GM12878 (cell line): ENCODE results near the gene B9D1. TPM values are rescaled to one million over a fixed set of nuclear protein-coding genes. Genes with fewer than 3 reads are reported as not detected.

Experiments
- CHD1 ChIP-seq: IDR thresholded peaks from 2 replicates; pipeline ENCODE4 v1.6.1; 2012; ENCODE audit warnings: low read depth, low read length, improper control_type of control experiment
- NBN ChIP-seq: fragments of 450-650 bp; IDR thresholded peaks from 2 replicates; pipeline ENCODE4 v1.6.1; 2016
- NFIC ChIP-seq: IDR thresholded peaks from 2 replicates; pipeline ENCODE4 v1.6.1; 2012; ENCODE audit warnings: low read depth, mild to moderate bottlenecking, inconsistent platforms, low read length, moderate library complexity
- polyA plus RNA-seq, 11 experiments: library from polyadenylated mRNA; depleted of rRNA in 4 of 11; unstranded in 6 of 11; stranded (reverse) in 5 of 11; fragments of >200 nt; fragmentation: Nextera tagmentation in 4 of 11; fragmentation: Illumina TruSeq in 1 of 11; extraction: Ambion mirVana in 4 of 11; extraction: Trizol in 1 of 11; gene quantifications; 1 replicate in 1 of 11; 2 replicates in 10 of 11; pipeline versions ENCODE4 v1.2.1 to v1.2.3, GENCODE V29; 2011 to 2016; ENCODE audit warnings: inconsistent platforms in 2 of 11, missing spikeins in 2 of 11, low read depth in 1 of 11
- total RNA-seq, 4 experiments: library from RNA; depleted of rRNA in 3 of 4; stranded (reverse); fragments of >200 nt in 3 of 4; fragmentation: Illumina TruSeq in 1 of 4; extraction: Trizol in 1 of 4; gene quantifications; 2 replicates each; pipeline versions ENCODE4 v1.2.1 to v1.2.3, GENCODE V29; 2013 to 2021
- TF ChIP-seq, protein P1 (sequence below): IDR thresholded peaks from 2 replicates; pipeline ENCODE4 v1.6.1; 2012; ENCODE audit warnings: mild to moderate bottlenecking, low read depth, low read length
- TF ChIP-seq, protein P2 (sequence below): fragments of 450-650 bp; IDR thresholded peaks from 2 replicates; pipeline ENCODE4 v1.6.1; 2017; ENCODE audit warnings: mild to moderate bottlenecking, moderate library complexity
- TF ChIP-seq, protein P3 (sequence below): IDR thresholded peaks from 2 replicates; pipeline ENCODE4 v1.6.1; 2012; ENCODE audit warnings: low read depth, low read length, improper control_type of control experiment
- TF ChIP-seq, protein P4 (sequence below): fragments of 450-650 bp; IDR thresholded peaks from 2 replicates; pipeline ENCODE4 v1.6.1; 2018; ENCODE audit warnings: mild to moderate bottlenecking, low read depth, moderate library complexity; ENCODE audit not compliant: partially characterized antibody

B9D1 gene
- total and polyA plus RNA-seq, 10 of the 15 experiments (the other 5 are each of a cell fraction or from before 2014, with no cell fraction given): 5.9 to 18.3 (median 9.8) TPM

DNA sequence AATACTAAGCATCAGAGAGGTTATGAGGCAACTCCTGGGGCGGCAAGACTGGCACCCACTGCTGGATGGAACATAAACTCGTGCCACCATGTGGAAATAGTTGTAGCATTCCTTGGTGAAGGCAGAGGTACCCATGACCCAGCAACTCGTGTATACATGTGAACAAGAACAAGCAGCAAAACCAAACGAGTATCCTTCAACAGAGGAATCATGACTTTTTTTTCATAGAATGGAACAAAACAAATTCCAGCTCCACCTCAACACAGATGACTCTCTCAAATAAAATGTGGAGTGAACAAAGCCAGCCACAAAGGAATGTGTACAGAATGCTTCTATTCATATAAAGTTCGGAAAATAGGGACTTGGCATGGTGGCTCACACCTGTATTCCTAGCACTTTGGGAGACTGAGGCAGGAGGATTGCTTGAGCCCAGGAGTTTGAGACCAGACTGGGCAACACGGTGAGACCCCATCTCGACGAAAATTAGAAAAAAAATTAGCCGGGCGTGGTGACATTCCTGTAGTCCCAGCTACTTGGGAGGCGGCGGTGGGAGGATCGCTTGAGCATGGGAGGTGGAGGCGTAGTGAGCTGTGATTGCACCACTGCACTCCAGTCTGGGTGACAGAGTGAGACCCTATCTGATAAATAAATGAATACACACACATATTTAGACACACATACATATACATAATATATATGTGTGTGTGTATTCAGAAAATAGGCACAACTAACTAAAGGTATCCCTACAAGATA, 35.3 kb downstream of the B9D1 start (continued):
- TF ChIP-seq, protein P1, sequence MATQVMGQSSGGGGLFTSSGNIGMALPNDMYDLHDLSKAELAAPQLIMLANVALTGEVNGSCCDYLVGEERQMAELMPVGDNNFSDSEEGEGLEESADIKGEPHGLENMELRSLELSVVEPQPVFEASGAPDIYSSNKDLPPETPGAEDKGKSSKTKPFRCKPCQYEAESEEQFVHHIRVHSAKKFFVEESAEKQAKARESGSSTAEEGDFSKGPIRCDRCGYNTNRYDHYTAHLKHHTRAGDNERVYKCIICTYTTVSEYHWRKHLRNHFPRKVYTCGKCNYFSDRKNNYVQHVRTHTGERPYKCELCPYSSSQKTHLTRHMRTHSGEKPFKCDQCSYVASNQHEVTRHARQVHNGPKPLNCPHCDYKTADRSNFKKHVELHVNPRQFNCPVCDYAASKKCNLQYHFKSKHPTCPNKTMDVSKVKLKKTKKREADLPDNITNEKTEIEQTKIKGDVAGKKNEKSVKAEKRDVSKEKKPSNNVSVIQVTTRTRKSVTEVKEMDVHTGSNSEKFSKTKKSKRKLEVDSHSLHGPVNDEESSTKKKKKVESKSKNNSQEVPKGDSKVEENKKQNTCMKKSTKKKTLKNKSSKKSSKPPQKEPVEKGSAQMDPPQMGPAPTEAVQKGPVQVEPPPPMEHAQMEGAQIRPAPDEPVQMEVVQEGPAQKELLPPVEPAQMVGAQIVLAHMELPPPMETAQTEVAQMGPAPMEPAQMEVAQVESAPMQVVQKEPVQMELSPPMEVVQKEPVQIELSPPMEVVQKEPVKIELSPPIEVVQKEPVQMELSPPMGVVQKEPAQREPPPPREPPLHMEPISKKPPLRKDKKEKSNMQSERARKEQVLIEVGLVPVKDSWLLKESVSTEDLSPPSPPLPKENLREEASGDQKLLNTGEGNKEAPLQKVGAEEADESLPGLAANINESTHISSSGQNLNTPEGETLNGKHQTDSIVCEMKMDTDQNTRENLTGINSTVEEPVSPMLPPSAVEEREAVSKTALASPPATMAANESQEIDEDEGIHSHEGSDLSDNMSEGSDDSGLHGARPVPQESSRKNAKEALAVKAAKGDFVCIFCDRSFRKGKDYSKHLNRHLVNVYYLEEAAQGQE: no peak
- TF ChIP-seq NBN (no peak), CHD1 (no peak), NFIC (no peak)
- TF ChIP-seq, protein P2, sequence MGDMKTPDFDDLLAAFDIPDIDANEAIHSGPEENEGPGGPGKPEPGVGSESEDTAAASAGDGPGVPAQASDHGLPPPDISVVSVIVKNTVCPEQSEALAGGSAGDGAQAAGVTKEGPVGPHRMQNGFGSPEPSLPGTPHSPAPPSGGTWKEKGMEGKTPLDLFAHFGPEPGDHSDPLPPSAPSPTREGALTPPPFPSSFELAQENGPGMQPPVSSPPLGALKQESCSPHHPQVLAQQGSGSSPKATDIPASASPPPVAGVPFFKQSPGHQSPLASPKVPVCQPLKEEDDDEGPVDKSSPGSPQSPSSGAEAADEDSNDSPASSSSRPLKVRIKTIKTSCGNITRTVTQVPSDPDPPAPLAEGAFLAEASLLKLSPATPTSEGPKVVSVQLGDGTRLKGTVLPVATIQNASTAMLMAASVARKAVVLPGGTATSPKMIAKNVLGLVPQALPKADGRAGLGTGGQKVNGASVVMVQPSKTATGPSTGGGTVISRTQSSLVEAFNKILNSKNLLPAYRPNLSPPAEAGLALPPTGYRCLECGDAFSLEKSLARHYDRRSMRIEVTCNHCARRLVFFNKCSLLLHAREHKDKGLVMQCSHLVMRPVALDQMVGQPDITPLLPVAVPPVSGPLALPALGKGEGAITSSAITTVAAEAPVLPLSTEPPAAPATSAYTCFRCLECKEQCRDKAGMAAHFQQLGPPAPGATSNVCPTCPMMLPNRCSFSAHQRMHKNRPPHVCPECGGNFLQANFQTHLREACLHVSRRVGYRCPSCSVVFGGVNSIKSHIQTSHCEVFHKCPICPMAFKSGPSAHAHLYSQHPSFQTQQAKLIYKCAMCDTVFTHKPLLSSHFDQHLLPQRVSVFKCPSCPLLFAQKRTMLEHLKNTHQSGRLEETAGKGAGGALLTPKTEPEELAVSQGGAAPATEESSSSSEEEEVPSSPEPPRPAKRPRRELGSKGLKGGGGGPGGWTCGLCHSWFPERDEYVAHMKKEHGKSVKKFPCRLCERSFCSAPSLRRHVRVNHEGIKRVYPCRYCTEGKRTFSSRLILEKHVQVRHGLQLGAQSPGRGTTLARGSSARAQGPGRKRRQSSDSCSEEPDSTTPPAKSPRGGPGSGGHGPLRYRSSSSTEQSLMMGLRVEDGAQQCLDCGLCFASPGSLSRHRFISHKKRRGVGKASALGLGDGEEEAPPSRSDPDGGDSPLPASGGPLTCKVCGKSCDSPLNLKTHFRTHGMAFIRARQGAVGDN: no peak
- TF ChIP-seq, protein P3, sequence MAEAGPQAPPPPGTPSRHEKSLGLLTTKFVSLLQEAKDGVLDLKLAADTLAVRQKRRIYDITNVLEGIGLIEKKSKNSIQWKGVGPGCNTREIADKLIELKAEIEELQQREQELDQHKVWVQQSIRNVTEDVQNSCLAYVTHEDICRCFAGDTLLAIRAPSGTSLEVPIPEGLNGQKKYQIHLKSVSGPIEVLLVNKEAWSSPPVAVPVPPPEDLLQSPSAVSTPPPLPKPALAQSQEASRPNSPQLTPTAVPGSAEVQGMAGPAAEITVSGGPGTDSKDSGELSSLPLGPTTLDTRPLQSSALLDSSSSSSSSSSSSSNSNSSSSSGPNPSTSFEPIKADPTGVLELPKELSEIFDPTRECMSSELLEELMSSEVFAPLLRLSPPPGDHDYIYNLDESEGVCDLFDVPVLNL: no peak
- TF ChIP-seq, protein P4, sequence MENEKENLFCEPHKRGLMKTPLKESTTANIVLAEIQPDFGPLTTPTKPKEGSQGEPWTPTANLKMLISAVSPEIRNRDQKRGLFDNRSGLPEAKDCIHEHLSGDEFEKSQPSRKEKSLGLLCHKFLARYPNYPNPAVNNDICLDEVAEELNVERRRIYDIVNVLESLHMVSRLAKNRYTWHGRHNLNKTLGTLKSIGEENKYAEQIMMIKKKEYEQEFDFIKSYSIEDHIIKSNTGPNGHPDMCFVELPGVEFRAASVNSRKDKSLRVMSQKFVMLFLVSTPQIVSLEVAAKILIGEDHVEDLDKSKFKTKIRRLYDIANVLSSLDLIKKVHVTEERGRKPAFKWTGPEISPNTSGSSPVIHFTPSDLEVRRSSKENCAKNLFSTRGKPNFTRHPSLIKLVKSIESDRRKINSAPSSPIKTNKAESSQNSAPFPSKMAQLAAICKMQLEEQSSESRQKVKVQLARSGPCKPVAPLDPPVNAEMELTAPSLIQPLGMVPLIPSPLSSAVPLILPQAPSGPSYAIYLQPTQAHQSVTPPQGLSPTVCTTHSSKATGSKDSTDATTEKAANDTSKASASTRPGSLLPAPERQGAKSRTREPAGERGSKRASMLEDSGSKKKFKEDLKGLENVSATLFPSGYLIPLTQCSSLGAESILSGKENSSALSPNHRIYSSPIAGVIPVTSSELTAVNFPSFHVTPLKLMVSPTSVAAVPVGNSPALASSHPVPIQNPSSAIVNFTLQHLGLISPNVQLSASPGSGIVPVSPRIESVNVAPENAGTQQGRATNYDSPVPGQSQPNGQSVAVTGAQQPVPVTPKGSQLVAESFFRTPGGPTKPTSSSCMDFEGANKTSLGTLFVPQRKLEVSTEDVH: no peak
